Brain microvascular endothelial cell (primary cell): Measurements from ENCODE around the gene HUS1B.

Source experiments
- DNase-seq: peaks from one replicate; pipeline ENCODE4 v3.0.0-alpha.2; 2020
- H3K27ac ChIP-seq: fragments of 250-450 bp; sonication (Bioruptor Pico); 2 replicates; pipeline ENCODE4 v1.5.1; 2020; ENCODE audit warnings: mild to moderate bottlenecking, moderate library complexity
- H3K27me3 ChIP-seq: fragments of 250-450 bp; sonication (Bioruptor Pico); replicated peaks from 2 replicates; pipeline ENCODE4 v1.5.1; 2020; ENCODE audit warnings: mild to moderate bottlenecking
- H3K36me3 ChIP-seq: fragments of 250-450 bp; sonication (Bioruptor Pico); replicated peaks from 2 replicates; pipeline ENCODE4 v1.5.1; 2020; ENCODE audit warnings: mild to moderate bottlenecking
- H3K4me3 ChIP-seq: 2 replicates; pipeline ENCODE4 v1.5.1; 2011; ENCODE audit warnings: low read depth, mild to moderate bottlenecking, control low read depth, low read length, moderate library complexity
- in situ Hi-C: cut with HindIII; loops from 2 replicates; pipeline ENCODE4 v1.10.0; 2017; ENCODE audit warnings: low sequenced_read_pairs, low pct_ligation_motif_present
- TF ChIP-seq, protein P1 (sequence below): IDR thresholded peaks from 2 replicates; pipeline ENCODE4 v1.5.1; 2011; ENCODE audit warnings: low read depth, mild to moderate bottlenecking, moderate library complexity, low read length, control low read depth, inconsistent platforms; ENCODE audit errors: missing control alignments

HUS1B gene

DNA sequence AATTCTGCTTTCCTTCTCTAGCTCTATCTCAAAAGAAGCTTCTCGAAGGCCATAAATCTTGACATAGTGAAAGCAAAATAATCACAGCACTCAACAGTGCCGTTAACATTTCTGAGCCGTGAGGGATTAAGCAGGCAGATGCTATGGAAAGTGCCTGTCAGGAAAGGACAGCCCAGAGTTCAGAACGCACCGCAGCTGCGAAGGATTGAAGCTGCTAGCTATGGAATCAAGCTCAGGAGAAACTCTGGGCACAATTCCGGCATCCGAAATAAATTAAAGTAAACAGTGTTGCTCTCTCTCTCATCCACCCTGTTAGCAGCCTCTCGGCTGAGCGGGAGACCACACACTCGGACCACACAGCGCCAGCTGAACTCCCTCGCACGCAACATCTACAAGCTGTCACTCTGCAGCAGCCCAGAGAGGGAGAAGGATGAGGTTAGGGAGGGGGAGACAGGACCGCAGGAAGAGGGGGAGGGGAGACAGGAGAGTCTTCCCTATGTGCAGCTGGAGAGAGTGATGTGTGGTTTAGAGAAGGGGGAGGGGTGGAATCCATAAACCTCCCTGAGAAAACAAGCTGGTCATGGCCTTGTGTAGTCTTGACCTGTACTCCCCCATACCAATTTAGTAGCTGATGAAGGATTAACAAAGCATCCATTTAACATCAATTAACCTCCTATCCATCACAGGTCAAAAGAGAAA lies 27.0 kb upstream of the HUS1B start:
- Histone ChIP-seq H3K4me3 (peak overlapping the region; percentile 34), H3K36me3 (peaks cover 3% of the 10 kb centered on the region), H3K27ac (peak overlapping the region; percentile 75), H3K27me3 (no peaks in the 10 kb centered on the region)
- TF ChIP-seq, protein P1, sequence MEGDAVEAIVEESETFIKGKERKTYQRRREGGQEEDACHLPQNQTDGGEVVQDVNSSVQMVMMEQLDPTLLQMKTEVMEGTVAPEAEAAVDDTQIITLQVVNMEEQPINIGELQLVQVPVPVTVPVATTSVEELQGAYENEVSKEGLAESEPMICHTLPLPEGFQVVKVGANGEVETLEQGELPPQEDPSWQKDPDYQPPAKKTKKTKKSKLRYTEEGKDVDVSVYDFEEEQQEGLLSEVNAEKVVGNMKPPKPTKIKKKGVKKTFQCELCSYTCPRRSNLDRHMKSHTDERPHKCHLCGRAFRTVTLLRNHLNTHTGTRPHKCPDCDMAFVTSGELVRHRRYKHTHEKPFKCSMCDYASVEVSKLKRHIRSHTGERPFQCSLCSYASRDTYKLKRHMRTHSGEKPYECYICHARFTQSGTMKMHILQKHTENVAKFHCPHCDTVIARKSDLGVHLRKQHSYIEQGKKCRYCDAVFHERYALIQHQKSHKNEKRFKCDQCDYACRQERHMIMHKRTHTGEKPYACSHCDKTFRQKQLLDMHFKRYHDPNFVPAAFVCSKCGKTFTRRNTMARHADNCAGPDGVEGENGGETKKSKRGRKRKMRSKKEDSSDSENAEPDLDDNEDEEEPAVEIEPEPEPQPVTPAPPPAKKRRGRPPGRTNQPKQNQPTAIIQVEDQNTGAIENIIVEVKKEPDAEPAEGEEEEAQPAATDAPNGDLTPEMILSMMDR = no peak
- in situ Hi-C loops = no loop called here
- peak; percentile 92 for DNase-seq

DNA sequence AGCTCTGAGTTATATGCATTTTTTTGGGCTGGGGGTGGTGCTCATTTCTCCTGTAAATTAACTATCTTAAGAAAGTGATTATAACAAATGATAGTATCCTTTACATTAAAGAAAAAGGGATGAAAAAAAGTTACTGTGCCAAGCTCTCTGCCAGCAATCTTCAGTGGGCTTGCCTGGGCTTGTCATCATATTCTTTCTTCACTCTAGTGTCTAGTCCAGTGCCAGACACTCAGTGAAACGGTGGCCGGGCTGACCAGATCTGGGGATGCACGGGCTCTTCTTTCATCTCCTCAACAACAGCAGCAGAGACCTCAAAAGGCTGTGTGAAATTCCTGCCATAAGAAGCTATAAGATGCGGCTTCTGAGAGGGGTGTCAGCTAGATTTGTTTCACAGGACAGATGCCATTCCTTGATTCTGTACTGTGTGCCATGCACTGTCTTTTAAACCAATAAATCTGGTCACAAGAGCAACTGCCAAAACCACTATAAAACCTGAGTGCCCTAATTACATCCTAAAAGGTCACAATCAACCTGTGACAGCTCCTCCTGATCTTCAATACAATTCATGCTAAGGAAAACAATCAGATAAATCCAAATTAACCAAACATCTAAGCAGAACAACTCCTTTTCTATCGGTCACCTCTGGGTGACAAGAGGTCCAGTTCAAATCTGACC lies 23.9 kb upstream of the HUS1B start:
- peak overlapping the region; percentile 75 for H3K27ac ChIP-seq

DNA sequence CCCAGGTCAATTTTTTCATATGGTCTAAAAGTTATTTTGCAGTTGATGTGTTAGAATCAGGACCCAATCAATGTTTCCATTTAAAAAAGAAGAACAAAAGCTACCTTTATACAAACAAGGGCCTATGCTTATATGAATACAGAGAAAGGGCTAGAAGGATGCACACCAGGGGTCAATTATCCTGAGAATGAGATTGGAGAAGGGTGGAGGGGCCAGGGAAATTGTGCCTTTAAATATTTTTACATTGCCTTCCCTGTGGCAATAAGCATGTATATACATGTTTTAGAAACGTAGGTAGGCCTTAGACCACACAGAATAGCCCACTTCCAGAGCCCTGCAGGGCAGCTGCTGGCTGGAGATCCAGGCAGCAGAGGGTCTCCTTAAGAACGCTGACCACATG lies 23.4 kb upstream of the HUS1B start:
- H3K4me3 ChIP-seq = no peak overlapping the region
- no peak for DNase-seq
- no peaks in the 10 kb centered on the region for H3K36me3 ChIP-seq
- no peak overlapping the region for H3K27ac ChIP-seq
- H3K27me3 ChIP-seq = no peaks in the 10 kb centered on the region
- TF ChIP-seq, protein P1 = no peak
- in situ Hi-C loops = no loop called here

More for the DNA sequence above, 23.9 kb upstream of the HUS1B start:
- Histone ChIP-seq H3K27me3 (no peaks in the 10 kb centered on the region), H3K4me3 (no peak overlapping the region), H3K36me3 (no peaks in the 10 kb centered on the region)
- in situ Hi-C loops = no loop called here
- TF ChIP-seq, protein P1 = no peak
- no peak for DNase-seq

DNA sequence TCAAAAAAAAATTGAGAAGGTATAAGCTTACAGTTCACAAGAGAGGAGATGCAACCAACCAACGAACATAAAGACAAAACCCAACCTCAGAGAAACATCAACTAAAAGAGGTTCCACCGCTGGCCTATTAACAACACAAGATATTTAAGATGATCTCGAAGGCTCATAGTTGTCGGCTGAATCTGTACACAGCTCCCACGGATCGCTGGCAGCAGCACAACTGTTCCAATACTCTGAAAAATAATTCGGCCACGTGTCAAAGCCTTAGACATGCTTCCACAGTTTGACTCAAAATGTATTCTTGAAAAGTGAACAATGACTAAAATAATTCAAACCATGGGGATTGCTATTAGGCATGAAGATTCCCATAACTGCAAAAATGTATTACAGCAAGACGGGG lies 22.4 kb upstream of the HUS1B start:
- no peaks in the 10 kb centered on the region for H3K36me3 ChIP-seq
- H3K4me3 ChIP-seq = no peak overlapping the region
- TF ChIP-seq, protein P1 = no peak
- H3K27ac ChIP-seq = no peak overlapping the region
- in situ Hi-C loops = no loop called here
- DNase-seq = peak; percentile 36
- H3K27me3 ChIP-seq = no peaks in the 10 kb centered on the region

DNA sequence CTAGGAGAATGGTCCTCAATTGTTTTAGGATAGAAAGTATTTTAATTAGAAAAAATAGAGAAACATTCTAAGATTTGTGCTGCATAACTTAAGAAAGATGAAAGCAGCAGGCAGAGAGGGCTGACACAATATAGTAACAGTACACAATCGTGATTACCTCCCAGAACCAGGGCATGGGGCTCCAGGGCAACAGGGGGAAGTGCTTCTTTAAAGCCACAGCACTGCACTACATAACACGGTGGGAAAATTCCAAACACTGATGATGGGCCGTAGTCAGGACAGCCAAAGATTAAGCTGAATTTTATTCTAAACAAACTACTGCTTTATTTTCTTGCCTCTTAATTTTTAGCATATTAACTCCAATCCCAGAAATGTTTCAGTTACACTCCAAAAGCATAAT lies 21.6 kb upstream of the HUS1B start:
- no peak overlapping the region for H3K4me3 ChIP-seq
- in situ Hi-C loops = no loop called here
- H3K27me3 ChIP-seq = no peaks in the 10 kb centered on the region
- no peaks in the 10 kb centered on the region for H3K36me3 ChIP-seq
- TF ChIP-seq, protein P1 = no peak
- DNase-seq = no peak
- no peak overlapping the region for H3K27ac ChIP-seq
